ENCODE data around the gene GCNT1.
"Not testable (repeated sequence)": the region's sequence is repeated elsewhere in the genome, so short reads cannot be mapped to it uniquely, and the experiment has no call there.

Gene GCNT1

DNA sequence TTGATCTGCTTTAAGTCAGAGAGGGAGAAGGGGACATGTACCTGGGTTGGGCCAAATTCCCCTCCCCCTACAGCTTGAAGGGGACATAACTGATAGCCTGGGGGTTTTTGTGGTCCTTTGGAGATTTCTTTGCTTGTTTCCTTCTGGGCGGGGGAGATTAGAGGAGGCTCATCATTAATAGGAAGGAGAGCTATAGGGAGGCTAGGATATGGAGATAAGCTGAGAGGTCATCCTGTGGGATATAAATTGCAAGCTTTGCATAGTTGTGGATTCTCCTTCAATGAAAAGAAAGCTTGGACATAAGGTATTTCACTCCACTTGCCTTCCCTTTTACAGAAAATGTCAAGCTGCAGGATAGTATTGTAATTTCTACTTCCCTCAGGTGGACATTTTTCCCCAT is 34.5 kb downstream of the GCNT1 start:
- not testable (repeated sequence) for DNase-seq

- DNase-seq: no peak
Observed at GRCh38 chr9:76500061-76500460, 41.1 kb downstream of the GCNT1 start.

DNA sequence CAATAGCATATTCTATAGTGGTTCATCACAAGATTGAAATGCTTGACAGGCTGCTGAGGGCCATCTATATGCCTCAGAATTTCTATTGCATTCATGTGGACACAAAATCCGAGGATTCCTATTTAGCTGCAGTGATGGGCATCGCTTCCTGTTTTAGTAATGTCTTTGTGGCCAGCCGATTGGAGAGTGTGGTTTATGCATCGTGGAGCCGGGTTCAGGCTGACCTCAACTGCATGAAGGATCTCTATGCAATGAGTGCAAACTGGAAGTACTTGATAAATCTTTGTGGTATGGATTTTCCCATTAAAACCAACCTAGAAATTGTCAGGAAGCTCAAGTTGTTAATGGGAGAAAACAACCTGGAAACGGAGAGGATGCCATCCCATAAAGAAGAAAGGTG is 43.8 kb downstream of the GCNT1 start:
- DNase-seq: no peak

DNA sequence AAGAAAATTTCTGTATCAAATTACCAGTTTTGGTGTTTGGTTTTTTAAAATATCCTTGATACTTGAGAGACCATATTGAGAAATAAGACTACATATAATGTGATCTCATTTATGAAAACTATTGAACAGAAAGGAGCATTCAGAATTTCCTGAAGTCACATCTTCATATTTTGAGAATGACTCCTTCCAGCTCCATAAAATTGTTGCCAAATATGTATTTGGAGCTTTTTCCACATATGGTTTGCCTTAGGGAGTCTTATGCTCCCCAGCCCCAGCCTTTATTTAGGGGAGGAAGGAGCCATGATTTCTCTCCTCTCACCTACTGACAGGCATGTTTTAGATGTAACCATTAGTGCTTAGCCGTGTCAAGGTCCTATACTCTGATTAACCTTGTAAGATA is 51.1 kb downstream of the GCNT1 start:
- DNase-seq: no peak

- no peak for DNase-seq
Observed at GRCh38 chr9:76510446-76510845, 51.5 kb downstream of the GCNT1 start.

GRCh38 chr9:76512826-76513225 is 53.8 kb downstream of the GCNT1 start:
- DNase-seq: no peak

DNA sequence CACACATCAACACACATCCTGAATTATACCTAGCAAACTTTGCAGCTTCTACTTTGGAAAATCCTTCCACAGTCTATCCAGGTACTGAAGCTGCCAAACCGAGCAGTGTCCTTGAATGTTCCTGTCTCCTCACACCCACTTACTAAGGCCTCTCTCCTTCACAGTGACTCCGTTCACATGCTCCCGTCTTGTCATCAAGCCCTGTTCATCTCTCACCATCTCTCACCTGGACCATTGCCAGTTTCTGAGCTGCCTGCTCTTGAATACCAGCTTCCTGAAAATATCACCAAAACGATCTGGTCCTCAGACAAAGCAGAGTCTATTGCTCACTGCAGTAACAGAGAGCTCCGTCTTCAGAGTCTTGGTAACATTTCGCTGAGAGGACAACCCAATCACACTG is 57.4 kb downstream of the GCNT1 start:
- DNase-seq: no peak

GRCh38 chr9:76516871-76517270 is 57.9 kb downstream of the GCNT1 start:
- no peak for DNase-seq

- DNase-seq: no peak
Observed at GRCh38 chr9:76519075-76519835, 60.3 kb downstream of the GCNT1 start.

GRCh38 chr9:76521244-76521681 is 62.3 kb downstream of the GCNT1 start:
- DNase-seq: no peak

DNA sequence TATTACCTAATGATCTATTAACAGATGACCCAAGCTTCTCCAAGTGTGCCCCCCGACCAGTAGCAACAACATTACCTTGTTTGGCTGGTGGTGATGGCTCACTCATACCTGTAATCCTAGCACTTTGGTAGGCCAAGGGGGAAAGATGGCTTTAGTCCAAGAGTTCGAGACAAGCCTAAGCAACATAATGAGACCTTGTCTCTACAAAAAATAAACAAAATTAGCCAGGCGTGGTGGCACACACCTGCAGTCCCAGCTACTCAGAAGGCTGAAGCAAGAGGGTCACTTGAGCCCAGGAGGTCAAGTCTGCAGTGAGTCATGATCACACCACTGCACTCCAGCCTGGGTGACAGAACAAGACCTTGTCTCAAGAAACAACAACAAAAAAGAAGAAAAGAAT is 62.9 kb downstream of the GCNT1 start:
- no peak for DNase-seq

GRCh38 chr9:76523617-76524200 is 64.7 kb downstream of the GCNT1 start:
- not testable (repeated sequence) for DNase-seq

GRCh38 chr9:76525196-76525595 is 66.2 kb downstream of the GCNT1 start:
- no peak for DNase-seq

DNA sequence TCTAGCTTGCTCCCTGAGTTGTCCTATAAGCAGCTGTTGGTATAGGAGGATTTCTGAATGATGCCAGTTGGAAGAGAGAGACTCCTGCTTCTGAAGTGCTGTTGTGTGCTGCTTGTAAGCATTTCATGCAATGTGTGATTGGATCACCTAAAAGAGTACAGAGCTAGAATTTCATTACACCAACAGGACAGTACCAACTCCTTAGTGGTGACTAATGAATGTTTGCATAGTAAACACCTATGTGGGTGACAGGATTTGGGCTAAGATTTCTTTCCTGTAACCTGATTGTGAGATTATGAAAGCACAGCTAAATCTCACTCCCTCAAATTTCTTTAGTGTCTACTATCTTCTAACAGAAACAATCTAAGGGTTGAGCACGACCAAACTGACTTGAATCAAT is 67.0 kb downstream of the GCNT1 start:
- DNase-seq: no peak

GRCh38 chr9:76528056-76528455 is 69.1 kb downstream of the GCNT1 start:
- no peak for DNase-seq

- no peak for DNase-seq
Observed at GRCh38 chr9:76528642-76529190, 69.7 kb downstream of the GCNT1 start.

DNA sequence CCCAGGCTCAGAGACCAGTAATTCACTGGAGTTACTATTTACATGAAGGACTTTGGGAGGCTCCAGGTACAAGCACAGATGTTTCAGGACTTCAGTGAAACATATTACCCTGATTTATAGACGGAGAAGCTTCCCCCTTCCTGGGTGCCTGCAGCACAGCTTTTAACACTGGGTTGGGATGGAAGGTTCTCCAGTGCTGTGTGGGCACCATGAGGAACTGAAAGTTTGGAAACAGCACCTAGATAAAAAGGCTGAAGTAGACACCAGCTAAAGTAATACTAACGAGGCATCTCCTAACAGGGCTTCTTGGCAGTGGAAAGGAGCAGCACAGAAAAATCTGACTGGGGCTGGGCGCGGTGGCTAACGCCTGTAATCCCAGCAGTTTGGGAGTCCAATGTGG is 70.7 kb downstream of the GCNT1 start:
- no peak for DNase-seq

DNA sequence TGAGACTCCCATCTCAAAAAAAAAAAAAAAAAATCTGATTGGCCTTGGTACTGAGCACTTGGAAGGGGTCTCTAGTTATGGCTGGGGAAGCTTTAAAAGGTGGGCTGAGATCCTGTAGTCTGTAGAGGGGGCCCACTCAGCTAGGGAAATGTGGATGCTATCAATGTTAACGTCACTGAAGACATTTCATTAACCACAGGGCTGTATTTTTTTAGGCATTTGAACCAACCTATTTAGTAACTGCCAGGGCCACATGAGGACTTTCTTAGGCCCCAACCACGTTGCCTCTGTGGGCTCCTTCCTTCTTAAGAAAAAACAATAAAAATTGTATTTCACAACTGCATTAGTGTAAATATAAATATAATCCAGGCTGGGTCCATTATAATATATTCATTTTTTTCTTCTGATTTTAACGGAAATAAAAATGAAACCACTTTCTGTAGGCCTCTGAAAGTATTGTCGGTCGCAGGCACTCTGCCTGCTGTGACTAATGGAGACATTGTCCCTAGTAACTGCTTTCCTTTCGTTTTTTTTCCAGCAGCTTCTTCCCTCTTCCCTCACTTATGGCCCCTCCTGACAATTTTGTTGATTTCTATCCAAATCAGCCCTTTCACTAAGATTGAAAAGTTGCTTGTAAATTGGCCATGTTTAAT is 71.6 kb downstream of the GCNT1 start:
- no peak for DNase-seq

DNA sequence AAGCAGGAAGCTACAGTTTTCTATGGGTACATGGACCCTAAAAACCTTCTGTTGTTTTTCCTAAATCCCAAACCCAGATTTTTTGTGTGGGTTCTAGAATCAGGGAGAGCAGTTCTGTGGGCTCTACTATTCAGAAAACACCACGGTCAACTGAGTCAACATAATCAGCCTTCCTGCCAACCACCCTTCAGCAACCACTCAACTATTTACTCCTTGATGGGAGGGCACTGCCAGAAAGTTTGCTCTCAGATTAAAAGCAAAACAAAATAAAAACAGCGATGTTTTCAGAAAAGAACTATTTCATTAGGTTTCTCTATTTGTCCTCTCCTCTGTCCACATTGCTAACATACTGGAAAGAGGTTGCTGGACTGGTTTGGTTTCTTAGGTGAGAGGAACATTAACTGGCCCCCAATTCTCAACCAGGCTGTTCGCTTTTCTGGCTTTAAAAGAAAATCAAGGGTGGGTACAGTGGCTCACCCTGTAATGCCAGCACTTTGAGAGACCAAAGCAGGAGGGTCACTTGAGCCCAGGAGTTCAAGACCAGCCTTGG is 72.3 kb downstream of the GCNT1 start:
- no peak for DNase-seq

DNA sequence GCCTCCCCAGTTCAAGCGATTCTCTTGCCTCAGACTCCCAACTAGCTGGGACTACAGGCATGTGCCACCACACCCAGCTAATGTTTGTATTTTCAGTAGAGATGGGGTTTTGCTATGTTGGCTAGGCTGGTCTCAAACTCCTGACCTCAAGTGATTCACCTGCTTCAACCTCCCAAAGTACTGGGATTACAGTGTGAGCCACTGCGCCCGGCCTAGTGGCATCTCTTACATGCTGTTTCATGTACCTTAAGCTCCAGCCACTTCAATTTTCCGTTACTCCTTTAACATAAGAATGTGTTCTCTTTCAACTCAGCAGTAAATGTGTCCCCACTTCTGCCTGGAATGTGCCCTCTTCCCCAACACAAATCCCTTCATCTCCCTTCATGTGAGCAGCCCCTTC is 73.9 kb downstream of the GCNT1 start:
- not testable (repeated sequence) for DNase-seq

DNA sequence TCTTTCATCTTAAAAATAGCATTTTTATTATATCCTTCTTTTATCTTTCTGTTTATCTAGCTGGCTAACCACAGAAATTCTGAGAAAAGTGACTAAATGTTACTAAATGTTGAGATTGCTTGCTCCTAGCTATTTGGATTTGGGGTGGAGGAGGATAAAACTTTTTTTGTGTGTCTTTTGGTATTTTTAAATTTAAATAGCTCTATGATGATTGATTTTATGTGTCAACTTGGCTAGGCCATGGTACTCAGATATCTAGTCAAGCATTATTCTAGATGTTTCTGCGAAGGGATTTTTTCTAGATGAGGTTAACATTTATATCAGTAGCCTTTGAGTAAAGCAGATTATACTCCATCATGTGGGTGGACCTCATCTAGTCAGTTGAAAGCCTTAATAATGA is 75.0 kb downstream of the GCNT1 start:
- no peak for DNase-seq

DNA sequence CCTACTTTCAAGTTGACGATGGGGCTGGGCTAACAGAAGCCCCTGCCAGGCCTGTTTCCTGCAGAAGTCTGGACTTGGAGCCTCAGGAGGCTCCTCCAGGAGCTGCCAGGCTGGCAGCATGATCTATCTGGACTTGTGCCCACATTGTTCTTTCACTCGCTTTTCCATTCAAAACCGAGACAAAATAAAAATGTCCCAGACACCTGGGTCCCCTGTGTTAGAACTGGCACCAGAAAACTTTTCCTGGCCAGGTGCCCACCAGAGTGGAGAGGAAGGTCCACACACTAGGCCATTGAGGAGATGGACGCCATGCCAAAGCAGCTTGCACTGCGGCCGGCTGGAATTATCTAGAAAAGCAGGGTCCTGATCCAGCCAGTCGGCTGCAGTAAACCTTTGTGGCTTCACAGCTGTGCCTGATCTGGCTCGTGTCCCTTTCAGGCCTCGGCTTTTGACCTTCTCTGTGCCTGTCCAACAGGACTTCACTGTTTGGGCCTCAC is 78.2 kb downstream of the GCNT1 start:
- DNase-seq: no peak

DNA sequence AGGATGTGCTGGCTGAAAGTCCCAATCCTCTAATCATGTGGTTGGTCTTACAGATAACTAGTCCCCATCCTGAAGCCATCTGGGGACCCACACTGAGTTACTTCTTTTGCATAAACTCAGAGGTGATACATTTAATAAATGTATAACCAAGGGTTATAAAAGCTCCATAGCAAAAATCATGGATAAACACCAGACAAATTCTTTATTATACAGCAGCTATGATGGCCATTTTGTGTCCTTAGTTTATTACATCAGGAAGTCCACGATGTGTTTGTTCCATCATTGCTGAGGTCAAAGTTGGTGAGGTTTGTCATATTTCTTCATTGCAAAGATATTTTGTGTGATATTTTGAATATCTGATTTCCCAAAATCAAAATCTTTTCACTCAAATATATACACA is 80.2 kb downstream of the GCNT1 start:
- no peak for DNase-seq

- no peak for DNase-seq
Observed at GRCh38 chr9:76542360-76542759, 83.4 kb downstream of the GCNT1 start.
